HG02885 (cell line): ENCODE data around the gene CLHC1.
A peak's percentile ranks its signal among the peaks of the same experiment; 100 is the strongest.
"Not testable (repeated sequence)": the region's sequence is repeated elsewhere in the genome, so short reads cannot be mapped to it uniquely, and the experiment has no call there.

Experiments
- ATAC-seq: cut with Tn5 transposase; IDR thresholded peaks from one replicate; pipeline ENCODE4 v1.9.1; 2021; ENCODE audit warnings: mild to moderate bottlenecking; ENCODE audit not compliant: unreplicated experiment, poor library complexity

CLHC1 gene

GRCh38 chr2:55138014-55138881, 93.8 kb downstream of the CLHC1 start:
- ATAC-seq, result no peak

GRCh38 chr2:55137024-55137958, 94.8 kb downstream of the CLHC1 start:
- no peak for ATAC-seq

- no peak for ATAC-seq
Measured at GRCh38 chr2:55136138-55136541, 96.0 kb downstream of the CLHC1 start.

GRCh38 chr2:55135491-55135890, 96.6 kb downstream of the CLHC1 start:
- ATAC-seq, result no peak

GRCh38 chr2:55134316-55134706, 97.8 kb downstream of the CLHC1 start:
- peak; percentile 25 for ATAC-seq

- ATAC-seq, result peak; percentile 77
Measured at GRCh38 chr2:55133467-55134315, 98.4 kb downstream of the CLHC1 start.

GRCh38 chr2:55130849-55131248, 101.2 kb downstream of the CLHC1 start:
- no peak for ATAC-seq

- ATAC-seq, result not testable (repeated sequence)
Measured at GRCh38 chr2:55126643-55127042, 105.5 kb downstream of the CLHC1 start.
